Stimulated activated CD8-positive, alpha-beta memory T cell treated with anti-CD3 and anti-CD28 coated beads, Interleukin-4, amount 100 ng/mL, for 1 hour (primary cell): Measurements from ENCODE around the gene CCDC57.
"Not testable (repeated sequence)": the region's sequence is repeated elsewhere in the genome, so short reads cannot be mapped to it uniquely, and the experiment has no call there.

Experiments
- DNase-seq, 2 donors: peaks; one replicate each; pipeline ENCODE4 v3.0.0-alpha.2; 2020; ENCODE audit warnings: low read depth in 2 of 2, low spot score in 1 of 2

Gene CCDC57

GRCh38 chr17:82225368-82226029, 12.9 kb upstream of the CCDC57 start:
- DNase-seq = no peak

GRCh38 chr17:82224666-82225065, 12.0 kb upstream of the CCDC57 start:
- no peak for DNase-seq

DNA sequence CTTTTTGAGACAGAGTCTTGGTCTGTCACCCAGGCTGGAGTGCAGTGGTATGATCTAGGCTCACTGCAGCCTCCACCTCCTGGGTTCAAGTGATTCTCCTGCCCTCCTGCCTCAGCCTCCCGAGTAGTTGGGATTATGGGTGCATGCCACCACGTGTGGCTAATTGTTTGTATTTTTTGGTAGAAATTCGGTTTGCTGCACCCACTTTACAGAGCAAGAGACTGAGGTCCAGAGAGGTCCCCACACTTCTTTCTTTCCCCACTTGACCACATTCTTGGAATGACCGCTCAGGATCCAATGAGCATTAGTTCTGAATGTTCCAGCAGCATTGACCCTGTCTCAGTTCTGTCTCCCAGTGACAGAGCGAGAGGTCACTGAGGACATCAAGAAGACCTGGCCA, 10.9 kb upstream of the CCDC57 start:
- DNase-seq = no peak

DNA sequence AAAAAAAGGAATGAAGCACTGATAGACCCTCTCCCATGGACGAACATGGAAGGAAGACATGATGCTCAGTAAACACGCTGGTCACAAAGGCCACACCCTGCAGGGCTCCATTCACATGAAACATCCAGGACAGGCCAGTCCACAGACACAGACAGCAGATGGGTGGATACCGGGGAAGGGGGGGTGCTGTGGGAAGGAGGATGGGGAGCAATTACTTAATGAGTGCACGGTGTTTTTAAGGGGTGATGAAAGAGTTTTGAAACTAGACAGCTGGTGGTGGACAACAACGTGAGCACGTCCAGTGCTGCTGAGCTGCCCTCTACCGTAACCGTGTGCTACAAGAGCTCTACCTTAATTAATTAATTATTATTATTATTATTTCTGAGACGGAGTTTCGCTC, 10.2 kb upstream of the CCDC57 start:
- no peak for DNase-seq

GRCh38 chr17:82221341-82221902, 8.8 kb upstream of the CCDC57 start:
- DNase-seq = no peak

- no peak for DNase-seq
Measured at GRCh38 chr17:82219753-82220709, 7.4 kb upstream of the CCDC57 start.

GRCh38 chr17:82219083-82219482, 6.4 kb upstream of the CCDC57 start:
- DNase-seq = no peak

- DNase-seq = no peak
Measured at GRCh38 chr17:82218349-82219075, 5.9 kb upstream of the CCDC57 start.

GRCh38 chr17:82217530-82218204, 5.0 kb upstream of the CCDC57 start:
- DNase-seq = no peak

DNA sequence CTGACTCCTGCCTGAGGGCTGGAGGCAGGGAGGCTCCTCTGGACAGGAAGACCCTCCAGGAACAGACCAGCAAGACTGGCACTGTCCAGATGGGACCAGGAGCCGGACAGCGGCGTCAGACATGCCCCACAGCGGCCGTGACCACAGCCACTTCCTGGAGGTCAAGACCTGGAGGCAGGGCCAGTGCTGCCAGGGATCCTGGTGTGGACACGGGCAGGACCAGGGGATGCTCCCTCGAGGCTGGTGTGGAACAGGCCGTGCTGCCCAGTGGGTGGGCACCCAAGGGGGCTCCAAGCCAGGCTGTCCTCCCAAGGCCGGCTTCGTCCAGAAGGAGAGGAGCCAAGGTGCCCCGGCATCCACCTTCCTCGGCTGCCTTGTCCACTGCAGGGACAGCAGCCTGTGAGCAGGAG, 4.5 kb upstream of the CCDC57 start:
- no peak for DNase-seq

DNA sequence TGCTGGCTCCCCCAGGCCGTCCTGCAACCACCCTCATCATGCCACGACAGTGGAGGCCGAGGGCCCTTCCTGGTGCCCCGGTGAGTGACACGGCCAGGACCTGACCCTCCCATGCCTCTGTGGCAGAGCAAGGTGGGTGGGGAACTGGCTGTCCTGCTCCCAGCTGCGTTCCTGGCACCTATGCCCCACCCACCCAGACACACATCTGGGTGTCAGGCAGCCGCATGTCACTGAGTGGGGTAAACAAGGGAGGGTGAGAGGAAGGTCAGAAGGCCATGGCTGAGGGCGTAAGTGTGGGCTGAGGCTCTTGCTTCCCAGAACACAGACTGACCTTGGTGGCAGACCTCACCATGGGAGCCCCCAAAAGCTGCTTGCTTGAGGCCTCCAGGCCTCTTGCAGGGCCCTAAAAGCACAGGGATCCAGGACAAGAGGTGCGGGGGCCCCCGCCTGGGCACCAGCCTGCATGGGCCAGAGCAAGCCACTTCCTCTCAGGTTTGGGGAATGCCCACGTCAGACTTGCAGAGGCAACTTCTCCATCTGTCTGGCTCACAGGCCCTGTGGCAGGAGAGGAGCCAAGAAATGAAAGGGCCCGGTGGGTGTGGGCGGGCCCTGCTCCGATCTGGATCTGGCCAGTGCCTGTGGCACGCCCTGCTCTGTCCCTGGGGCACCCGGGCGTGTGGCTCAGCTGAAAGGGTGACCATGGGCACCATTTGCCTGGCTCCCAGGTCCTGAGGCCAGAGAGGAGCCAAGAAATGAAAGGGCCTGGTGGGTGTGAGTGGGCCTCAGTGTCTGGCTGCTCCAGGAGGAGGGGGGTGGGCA, 3.9 kb upstream of the CCDC57 start:
- DNase-seq = no peak

DNA sequence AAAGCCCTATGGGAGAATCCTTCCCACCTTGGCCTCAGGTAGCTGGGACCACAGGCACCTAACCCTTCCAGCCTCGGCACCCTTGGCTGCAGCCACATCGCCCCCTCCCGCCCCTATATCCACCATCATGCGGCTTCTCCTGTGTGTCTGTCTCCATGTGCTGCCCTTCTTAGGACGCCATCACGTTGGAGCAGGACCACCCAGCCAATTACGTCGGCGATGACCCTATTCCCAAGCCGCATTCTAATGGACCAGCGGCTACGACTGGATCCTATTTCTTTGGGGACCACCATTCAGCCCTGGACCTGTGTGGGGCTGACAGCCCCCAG, 3.3 kb upstream of the CCDC57 start:
- DNase-seq = no peak

- no peak for DNase-seq
Measured at GRCh38 chr17:82215095-82215971, 2.7 kb upstream of the CCDC57 start.

GRCh38 chr17:82214012-82214628, 1.5 kb upstream of the CCDC57 start:
- no peak for DNase-seq

DNA sequence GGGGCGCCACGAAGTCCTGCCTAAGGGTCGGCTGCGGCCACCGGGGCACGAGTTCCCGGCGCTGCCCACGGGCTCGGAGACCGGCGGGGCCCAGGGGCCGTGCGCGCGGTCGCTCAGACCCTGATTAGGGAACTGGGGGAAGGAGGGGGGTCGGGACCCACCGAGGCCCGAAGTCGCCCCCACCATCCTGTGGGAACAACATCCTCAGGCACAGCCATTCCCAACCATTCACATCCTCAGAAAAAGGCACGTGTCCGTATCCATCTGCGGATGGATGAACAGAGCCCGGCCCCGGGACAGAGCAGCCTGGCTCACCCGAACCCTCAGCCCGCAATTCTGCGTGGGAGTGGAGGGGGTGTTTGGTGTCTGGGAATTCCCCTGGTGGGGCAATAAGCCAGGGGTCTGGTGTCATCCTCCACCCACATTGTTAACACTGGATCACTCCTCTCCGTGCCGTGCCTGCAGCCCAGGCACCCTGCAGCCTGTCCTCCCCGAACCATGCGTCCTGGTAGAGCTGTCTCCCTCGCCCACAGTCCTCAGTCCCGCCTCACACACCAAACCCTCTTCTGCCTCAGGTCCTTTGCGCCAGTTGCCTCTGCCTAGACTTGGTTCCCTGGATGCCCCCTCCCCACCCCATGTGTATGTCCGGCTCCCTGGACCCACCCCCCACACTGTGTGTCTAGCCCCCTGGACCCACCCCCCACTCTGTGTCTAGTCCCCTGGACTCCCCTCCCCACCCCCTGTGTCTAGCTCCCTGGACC, 789 bp upstream of the CCDC57 start:
- no peak for DNase-seq

GRCh38 chr17:82210655-82211054, 2.0 kb downstream of the CCDC57 start:
- not testable (repeated sequence) for DNase-seq

DNA sequence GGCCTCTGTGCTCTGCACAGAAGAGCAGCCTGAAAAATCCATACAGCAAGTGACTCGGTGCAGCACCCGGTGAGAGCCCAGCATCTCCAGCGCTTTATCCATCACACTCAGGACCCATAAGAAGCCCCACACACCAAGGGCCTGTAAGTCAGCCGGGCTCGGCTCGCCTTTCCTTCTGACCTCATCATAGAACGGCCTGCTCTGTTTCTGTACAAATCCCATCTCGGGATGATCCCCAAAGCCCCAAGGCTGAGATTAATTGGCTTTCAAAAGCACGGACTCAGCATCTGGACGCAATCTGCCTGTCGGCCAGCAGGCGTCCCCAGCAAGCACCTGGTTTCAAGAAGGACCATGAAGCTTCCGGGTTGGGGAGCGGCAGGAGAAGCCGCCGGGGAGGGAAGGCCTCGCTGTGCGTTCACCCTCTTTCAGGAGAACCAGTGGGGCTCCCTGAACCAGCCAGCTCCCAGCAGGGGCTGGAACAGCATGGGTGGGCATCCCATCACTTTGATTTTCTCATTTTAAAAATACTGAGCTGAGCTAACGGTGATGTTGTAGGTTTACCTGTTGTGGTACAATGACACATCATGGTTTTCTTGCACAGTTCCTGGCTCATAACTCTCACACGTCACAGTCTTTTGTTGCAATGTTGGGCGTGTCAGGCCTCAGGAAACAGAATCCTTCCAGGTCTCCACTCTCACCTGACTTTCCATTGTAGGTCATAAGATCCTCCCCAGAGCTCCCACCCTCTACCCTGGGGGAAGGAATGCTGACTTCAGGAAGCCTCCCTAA, 6.7 kb downstream of the CCDC57 start:
- DNase-seq = peak in 1 of 2 donors; percentile 59
